22Rv1 (cell line): Measurements from ENCODE around the gene TAF1C.

Source experiments
- H3K27ac ChIP-seq: fragments of 450-650 bp; 2 replicates; pipeline ENCODE4 v1.5.1; 2017
- ZFX ChIP-seq: fragments of 450-650 bp; IDR thresholded peaks from 2 replicates; pipeline ENCODE4 v1.6.1; 2017; ENCODE audit warnings: antibody characterized with exemption, borderline replicate concordance
- TF ChIP-seq, protein P1 (sequence below): fragments of 450-650 bp; IDR thresholded peaks from 2 replicates; pipeline ENCODE4 v1.5.1; 2017; ENCODE audit warnings: mild to moderate bottlenecking

The TAF1C gene

GRCh38 chr16:84194470-84195200 is 7.8 kb upstream of the TAF1C start:
- no peak for TF ChIP-seq ZFX
- TF ChIP-seq, protein P1, sequence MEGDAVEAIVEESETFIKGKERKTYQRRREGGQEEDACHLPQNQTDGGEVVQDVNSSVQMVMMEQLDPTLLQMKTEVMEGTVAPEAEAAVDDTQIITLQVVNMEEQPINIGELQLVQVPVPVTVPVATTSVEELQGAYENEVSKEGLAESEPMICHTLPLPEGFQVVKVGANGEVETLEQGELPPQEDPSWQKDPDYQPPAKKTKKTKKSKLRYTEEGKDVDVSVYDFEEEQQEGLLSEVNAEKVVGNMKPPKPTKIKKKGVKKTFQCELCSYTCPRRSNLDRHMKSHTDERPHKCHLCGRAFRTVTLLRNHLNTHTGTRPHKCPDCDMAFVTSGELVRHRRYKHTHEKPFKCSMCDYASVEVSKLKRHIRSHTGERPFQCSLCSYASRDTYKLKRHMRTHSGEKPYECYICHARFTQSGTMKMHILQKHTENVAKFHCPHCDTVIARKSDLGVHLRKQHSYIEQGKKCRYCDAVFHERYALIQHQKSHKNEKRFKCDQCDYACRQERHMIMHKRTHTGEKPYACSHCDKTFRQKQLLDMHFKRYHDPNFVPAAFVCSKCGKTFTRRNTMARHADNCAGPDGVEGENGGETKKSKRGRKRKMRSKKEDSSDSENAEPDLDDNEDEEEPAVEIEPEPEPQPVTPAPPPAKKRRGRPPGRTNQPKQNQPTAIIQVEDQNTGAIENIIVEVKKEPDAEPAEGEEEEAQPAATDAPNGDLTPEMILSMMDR = no peak
- H3K27ac ChIP-seq = no peak overlapping the region

DNA sequence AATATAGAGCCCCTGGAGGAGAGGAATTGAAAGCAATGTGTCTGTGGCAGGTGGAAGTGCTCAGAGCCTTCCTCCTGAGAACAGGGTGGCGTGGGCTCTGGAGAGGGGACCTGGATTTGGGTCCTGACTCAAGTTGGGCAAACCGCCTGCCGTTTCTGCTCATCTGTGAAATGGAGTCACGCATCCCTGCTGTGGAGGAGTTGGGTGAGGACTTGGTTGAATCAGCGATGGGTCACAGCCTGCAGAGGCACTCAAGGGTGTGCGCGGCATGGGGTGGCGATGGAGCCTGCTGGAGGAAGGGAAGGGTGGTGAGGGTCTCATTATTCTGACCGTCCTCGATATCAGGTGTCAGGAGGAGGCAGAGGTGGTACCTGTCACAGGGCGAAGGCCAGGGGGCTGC is 7.2 kb upstream of the TAF1C start:
- H3K27ac ChIP-seq = no peak overlapping the region
- TF ChIP-seq, protein P1 = no peak
- TF ChIP-seq ZFX = no peak

DNA sequence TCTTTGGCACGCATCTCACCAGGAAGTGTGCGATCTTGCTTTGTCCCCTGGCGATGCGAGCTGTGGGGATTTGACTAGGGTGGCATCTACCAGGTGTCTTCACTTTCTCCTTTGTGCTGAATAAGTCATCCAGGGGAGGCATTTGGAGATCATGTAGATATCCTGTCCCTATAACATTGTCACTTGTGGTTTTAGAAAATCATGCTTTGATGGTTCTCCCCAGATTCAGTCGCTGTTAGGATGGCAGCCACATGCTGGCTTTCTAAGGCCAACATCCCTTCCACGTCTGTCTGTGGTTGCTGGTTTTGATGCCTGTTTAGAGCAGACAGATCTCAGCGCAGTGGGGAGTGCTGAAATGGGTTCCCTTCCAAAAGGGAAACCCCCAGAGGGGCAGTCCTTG is 6.6 kb upstream of the TAF1C start:
- TF ChIP-seq, protein P1 = no peak
- TF ChIP-seq ZFX = no peak
- no peak overlapping the region for H3K27ac ChIP-seq

DNA sequence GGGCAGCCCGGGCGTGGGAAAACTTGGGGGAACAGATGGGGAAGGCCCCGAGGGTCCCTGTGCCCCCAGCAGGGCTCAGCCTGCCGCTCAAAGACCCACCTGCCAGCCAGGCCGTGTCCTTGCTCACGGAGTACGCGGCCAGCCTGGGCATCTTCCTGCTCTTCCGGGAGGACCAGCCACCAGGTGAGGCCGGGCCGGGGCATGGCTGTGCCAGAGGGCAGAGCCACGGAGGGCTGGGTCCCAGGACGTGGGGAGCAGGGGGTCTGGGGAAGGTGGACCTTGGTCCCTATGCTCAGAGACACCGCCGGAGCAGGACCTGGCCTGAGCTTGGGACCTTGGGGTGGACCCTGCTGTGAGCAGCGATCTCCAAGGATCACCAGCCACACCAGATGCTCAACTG is 4.6 kb upstream of the TAF1C start:
- no peak for TF ChIP-seq ZFX
- TF ChIP-seq, protein P1 = no peak
- H3K27ac ChIP-seq = no peak overlapping the region

DNA sequence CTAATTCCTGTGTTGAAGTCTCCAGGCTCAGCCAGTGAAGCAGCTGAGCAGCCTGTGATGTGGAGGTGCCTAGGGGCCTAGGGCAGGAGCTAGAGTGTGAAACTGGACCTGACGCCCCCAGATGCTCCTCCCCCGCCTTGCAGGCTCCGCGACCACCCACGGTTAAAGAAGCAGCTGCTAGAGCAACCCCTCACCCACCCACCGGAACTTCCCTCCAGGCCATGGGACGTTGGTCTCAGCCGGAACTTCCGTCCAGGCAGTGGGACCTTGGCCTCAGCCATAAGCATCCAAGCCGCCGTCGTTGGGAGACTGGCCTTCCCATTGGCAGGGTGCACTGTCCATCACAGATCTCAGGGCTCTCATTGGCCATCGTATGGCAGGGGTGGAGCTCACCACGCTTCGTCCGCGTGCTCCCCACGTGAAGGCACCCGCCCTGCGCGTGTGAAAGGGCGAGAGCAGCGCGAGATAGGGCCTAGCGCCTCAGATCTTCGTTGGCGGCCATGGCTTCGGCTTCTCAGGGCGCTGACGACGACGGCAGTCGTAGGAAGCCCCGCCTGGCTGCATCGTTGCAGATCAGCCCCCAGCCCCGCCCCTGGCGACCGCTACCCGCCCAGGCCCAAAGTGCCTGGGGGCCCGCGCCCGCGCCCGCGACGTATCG is 4.0 kb upstream of the TAF1C start, which contains the start of gene ADAD2:
TSS of gene ADAD2 (plus strand) at position 427 of the 658 bp plus-strand sequence. CDS start at position 501, 74 bp downstream.
- no peak within 1 kb of the TSS for H3K27ac ChIP-seq
- TF ChIP-seq, protein P1 = no peak
- TF ChIP-seq ZFX = no peak

- H3K27ac ChIP-seq = no peak overlapping the region
- TF ChIP-seq ZFX = no peak
- TF ChIP-seq, protein P1 = no peak
Measured at GRCh38 chr16:84184775-84185174, 2.1 kb downstream of the TAF1C start.
